Measurements from ENCODE around the gene TRIM69. TPM values are rescaled to one million over a fixed set of nuclear protein-coding genes. Genes with fewer than 3 reads are reported as not detected.
A peak's percentile ranks its signal among the peaks of the same experiment; 100 is the strongest.
"Not testable (repeated sequence)": the region's sequence is repeated elsewhere in the genome, so short reads cannot be mapped to it uniquely, and the experiment has no call there.

The TRIM69 gene
- total RNA-seq, 1 donor from 2014 or later: 9.7 TPM

- H3K27ac Mint-ChIP-seq (ENCODE audit: unreplicated experiment): no peak overlapping the region
- H3K27me3 Mint-ChIP-seq (ENCODE audit: low read depth): no peaks in the 10 kb centered on the region
- no peak for TF ChIP-seq CTCF (IDR thresholded peaks at IDR 0.05)
Observed at GRCh38 chr15:44722011-44722410, 14.3 kb upstream of the TRIM69 start.

GRCh38 chr15:44726136-44726535, 10.2 kb upstream of the TRIM69 start:
- H3K4me3 Mint-ChIP-seq (ENCODE audit: unreplicated experiment): no peak overlapping the region
- H3K27ac Mint-ChIP-seq (ENCODE audit: unreplicated experiment): peak overlapping the region; percentile 52
- peaks cover 22% of the 10 kb centered on the region for H3K4me1 Mint-ChIP-seq (ENCODE audit: low read depth)
- DNase-seq (ENCODE audit: low spot score): no peak
- no peaks in the 10 kb centered on the region for H3K27me3 Mint-ChIP-seq (ENCODE audit: low read depth)
- H3K36me3 Mint-ChIP-seq (ENCODE audit: low read depth): no peaks in the 10 kb centered on the region
- no peaks in the 10 kb centered on the region for H3K9me3 Mint-ChIP-seq (ENCODE audit: low read depth)
- no peak for TF ChIP-seq CTCF (IDR thresholded peaks at IDR 0.05)

More at GRCh38 chr15:44722011-44722410, 14.3 kb upstream of the TRIM69 start:
- H3K4me3 Mint-ChIP-seq (ENCODE audit: unreplicated experiment): no peak overlapping the region
- H3K4me1 Mint-ChIP-seq (ENCODE audit: low read depth): peaks cover 8% of the 10 kb centered on the region
- DNase-seq (ENCODE audit: low spot score): no peak
- H3K36me3 Mint-ChIP-seq (ENCODE audit: low read depth): peaks cover 7% of the 10 kb centered on the region
- H3K9me3 Mint-ChIP-seq (ENCODE audit: low read depth): no peaks in the 10 kb centered on the region

- Mint-ChIP-seq H3K4me3 (ENCODE audit: unreplicated experiment) (no peak overlapping the region), H3K27me3 (ENCODE audit: low read depth) (no peaks in the 10 kb centered on the region), H3K36me3 (ENCODE audit: low read depth) (no peaks in the 10 kb centered on the region), H3K27ac (ENCODE audit: unreplicated experiment) (peak overlapping the region; percentile 54), H3K4me1 (ENCODE audit: low read depth) (peaks cover 22% of the 10 kb centered on the region), H3K9me3 (ENCODE audit: low read depth) (no peaks in the 10 kb centered on the region)
- TF ChIP-seq CTCF (IDR thresholded peaks at IDR 0.05): peak; percentile 22
- DNase-seq (ENCODE audit: low spot score): no peak
Observed at GRCh38 chr15:44726568-44727484, 9.5 kb upstream of the TRIM69 start.

GRCh38 chr15:44727485-44728231, 8.7 kb upstream of the TRIM69 start:
- H3K36me3 Mint-ChIP-seq (ENCODE audit: low read depth): no peaks in the 10 kb centered on the region
- no peaks in the 10 kb centered on the region for H3K9me3 Mint-ChIP-seq (ENCODE audit: low read depth)
- H3K4me3 Mint-ChIP-seq (ENCODE audit: unreplicated experiment): peak overlapping the region; percentile 33
- peak overlapping the region; percentile 55 for H3K27ac Mint-ChIP-seq (ENCODE audit: unreplicated experiment)
- no peak for TF ChIP-seq CTCF (IDR thresholded peaks at IDR 0.05)
- DNase-seq (ENCODE audit: low spot score): no peak
- H3K4me1 Mint-ChIP-seq (ENCODE audit: low read depth): peaks cover 22% of the 10 kb centered on the region
- H3K27me3 Mint-ChIP-seq (ENCODE audit: low read depth): no peaks in the 10 kb centered on the region

GRCh38 chr15:44728232-44728575, 8.1 kb upstream of the TRIM69 start:
- Mint-ChIP-seq H3K4me1 (ENCODE audit: low read depth) (peaks cover 22% of the 10 kb centered on the region), H3K4me3 (ENCODE audit: unreplicated experiment) (peak overlapping the region; percentile 93), H3K27ac (ENCODE audit: unreplicated experiment) (peak overlapping the region; percentile 99)
- DNase-seq (ENCODE audit: low spot score); H3K9me3 Mint-ChIP-seq (ENCODE audit: low read depth); H3K27me3 Mint-ChIP-seq (ENCODE audit: low read depth); H3K36me3 Mint-ChIP-seq (ENCODE audit: low read depth): not testable (repeated sequence)

Data from chondrocyte (in vitro differentiated cells).